ENCODE data around the gene SYNPO2. TPM values are rescaled to one million over a fixed set of nuclear protein-coding genes. Genes with fewer than 3 reads are reported as not detected.

Gene SYNPO2
- total RNA-seq, 1 donor from 2014 or later, result 2.9 TPM

- DNase-seq, result no peak
- Mint-ChIP-seq H3K4me1 (ENCODE audit: low read depth, unreplicated experiment) (no peaks in the 10 kb centered on the region), H3K27ac (ENCODE audit: unreplicated experiment) (no peak overlapping the region), H3K36me3 (ENCODE audit: unreplicated experiment) (peaks cover 11% of the 10 kb centered on the region), H3K9me3 (ENCODE audit: unreplicated experiment) (peaks cover 4% of the 10 kb centered on the region), H3K27me3 (ENCODE audit: unreplicated experiment) (no peaks in the 10 kb centered on the region), H3K4me3 (ENCODE audit: unreplicated experiment) (no peak overlapping the region)
- no peak for TF ChIP-seq CTCF (IDR thresholded peaks at IDR 0.05; ENCODE audit: partially characterized antibody, unreplicated experiment)
These were observed 179.9 kb downstream of the SYNPO2 start for GRCh38 chr4:119068529-119068962.

GRCh38 chr4:119070301-119070700 lies 181.6 kb downstream of the SYNPO2 start:
- TF ChIP-seq CTCF (IDR thresholded peaks at IDR 0.05; ENCODE audit: partially characterized antibody, unreplicated experiment), result no peak
- Mint-ChIP-seq H3K27me3 (ENCODE audit: unreplicated experiment) (no peaks in the 10 kb centered on the region), H3K27ac (ENCODE audit: unreplicated experiment) (no peak overlapping the region), H3K9me3 (ENCODE audit: unreplicated experiment) (peaks cover 2% of the 10 kb centered on the region), H3K36me3 (ENCODE audit: unreplicated experiment) (peaks cover 5% of the 10 kb centered on the region), H3K4me3 (ENCODE audit: unreplicated experiment) (no peak overlapping the region), H3K4me1 (ENCODE audit: low read depth, unreplicated experiment) (no peaks in the 10 kb centered on the region)
- no peak for DNase-seq

GRCh38 chr4:119080721-119081541 lies 192.3 kb downstream of the SYNPO2 start:
- no peak overlapping the region for H3K4me3 Mint-ChIP-seq (ENCODE audit: unreplicated experiment)
- H3K27me3 Mint-ChIP-seq (ENCODE audit: unreplicated experiment), result peaks cover 3% of the 10 kb centered on the region
- no peaks in the 10 kb centered on the region for H3K36me3 Mint-ChIP-seq (ENCODE audit: unreplicated experiment)
- no peak overlapping the region for H3K27ac Mint-ChIP-seq (ENCODE audit: unreplicated experiment)
- no peak for TF ChIP-seq CTCF (IDR thresholded peaks at IDR 0.05; ENCODE audit: partially characterized antibody, unreplicated experiment)
- peaks cover 2% of the 10 kb centered on the region for H3K9me3 Mint-ChIP-seq (ENCODE audit: unreplicated experiment)
- DNase-seq, result no peak
- no peaks in the 10 kb centered on the region for H3K4me1 Mint-ChIP-seq (ENCODE audit: low read depth, unreplicated experiment)

DNA sequence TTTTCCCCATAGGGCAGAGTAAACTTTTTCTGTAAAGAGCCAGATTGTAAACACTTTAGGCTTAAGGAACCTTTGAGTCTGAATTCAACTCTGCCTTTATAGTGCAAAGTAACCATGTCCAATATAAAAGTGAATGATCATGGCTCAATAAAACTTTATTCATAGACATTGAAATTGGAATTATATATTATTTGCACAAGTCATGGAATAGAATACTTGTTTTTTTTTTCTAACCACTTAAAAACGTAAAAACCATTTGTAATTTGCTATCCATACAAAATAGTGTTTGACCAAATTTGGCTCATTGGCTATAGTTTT lies 192.8 kb downstream of the SYNPO2 start:
- Mint-ChIP-seq H3K9me3 (ENCODE audit: unreplicated experiment) (peaks cover 2% of the 10 kb centered on the region), H3K27ac (ENCODE audit: unreplicated experiment) (no peak overlapping the region), H3K27me3 (ENCODE audit: unreplicated experiment) (peaks cover 3% of the 10 kb centered on the region), H3K36me3 (ENCODE audit: unreplicated experiment) (no peaks in the 10 kb centered on the region), H3K4me1 (ENCODE audit: low read depth, unreplicated experiment) (no peaks in the 10 kb centered on the region), H3K4me3 (ENCODE audit: unreplicated experiment) (no peak overlapping the region)
- no peak for DNase-seq
- TF ChIP-seq CTCF (IDR thresholded peaks at IDR 0.05; ENCODE audit: partially characterized antibody, unreplicated experiment), result no peak

- Mint-ChIP-seq H3K36me3 (ENCODE audit: unreplicated experiment) (no peaks in the 10 kb centered on the region), H3K4me3 (ENCODE audit: unreplicated experiment) (no peak overlapping the region), H3K4me1 (ENCODE audit: low read depth, unreplicated experiment) (no peaks in the 10 kb centered on the region), H3K9me3 (ENCODE audit: unreplicated experiment) (peaks cover 2% of the 10 kb centered on the region), H3K27me3 (ENCODE audit: unreplicated experiment) (peaks cover 3% of the 10 kb centered on the region), H3K27ac (ENCODE audit: unreplicated experiment) (no peak overlapping the region)
- no peak for DNase-seq
- no peak for TF ChIP-seq CTCF (IDR thresholded peaks at IDR 0.05; ENCODE audit: partially characterized antibody, unreplicated experiment)
These were observed 193.3 kb downstream of the SYNPO2 start for GRCh38 chr4:119081943-119082342.

Measured in glutamatergic neuron (in vitro differentiated cells).